Keratinocyte (primary cell): ENCODE results near the gene CHN2.

Source experiments
- CTCF ChIP-seq, 3 experiments: IDR thresholded peaks in 1 of 3; conservative IDR thresholded peaks in 1 of 3; optimal IDR thresholded peaks in 1 of 3; 2 replicates in 2 of 3; 3 replicates in 1 of 3; pipeline versions ENCODE3 to v1.5.1; 2011; ENCODE audit warnings: low read length in 3 of 3, mild to moderate bottlenecking in 3 of 3, moderate library complexity in 2 of 3, control low read depth in 1 of 3, inconsistent platforms in 1 of 3; ENCODE audit not compliant: insufficient read depth in 2 of 3; ENCODE audit errors: extremely low read depth in 1 of 3
- EZH2 ChIP-seq: IDR thresholded peaks from one replicate; pipeline ENCODE4 v1.6.1; 2012; ENCODE audit warnings: inconsistent platforms, mild to moderate bottlenecking, low read length, moderate library complexity

DNA sequence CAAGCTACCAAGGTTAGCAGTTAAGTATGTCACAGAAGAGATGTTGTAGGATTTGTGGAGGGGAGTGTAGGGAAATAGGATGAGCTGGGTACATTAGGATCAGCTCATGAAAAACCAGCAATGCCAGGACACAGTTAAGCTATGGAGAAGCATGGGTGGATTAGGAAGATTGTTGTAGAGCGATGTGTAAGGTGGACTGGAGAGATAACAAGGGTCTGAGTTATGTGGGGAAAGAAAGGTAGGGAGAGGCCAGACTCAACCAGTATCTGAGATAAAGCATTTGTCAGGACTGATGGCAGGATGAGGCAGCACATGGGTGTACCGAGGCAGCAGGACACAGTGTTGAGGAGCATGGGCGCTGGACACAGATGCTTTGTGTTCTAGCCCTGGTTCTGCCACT, 283.7 kb downstream of the CHN2 start:
- TF ChIP-seq EZH2 (no peak), CTCF (optimal IDR thresholded peaks at IDR 0.05 in 1 of 3, IDR thresholded peaks at IDR 0.05 in 1 of 3, conservative IDR thresholded peaks at IDR 0.05 in 1 of 3; ENCODE audit: extremely low read depth in 1 of 3, insufficient read depth in 2 of 3, low read length in 3 of 3) (no peak)
